HG03159 (cell line): Measurements from ENCODE around the gene IFNA5.
A peak's percentile ranks its signal among the peaks of the same experiment; 100 is the strongest.

ENCODE experiments used
- ATAC-seq: cut with Tn5 transposase; IDR thresholded peaks from one replicate; pipeline ENCODE4 v1.9.1; 2021; ENCODE audit warnings: mild to moderate bottlenecking, moderate library complexity; ENCODE audit not compliant: unreplicated experiment

IFNA5 gene

DNA sequence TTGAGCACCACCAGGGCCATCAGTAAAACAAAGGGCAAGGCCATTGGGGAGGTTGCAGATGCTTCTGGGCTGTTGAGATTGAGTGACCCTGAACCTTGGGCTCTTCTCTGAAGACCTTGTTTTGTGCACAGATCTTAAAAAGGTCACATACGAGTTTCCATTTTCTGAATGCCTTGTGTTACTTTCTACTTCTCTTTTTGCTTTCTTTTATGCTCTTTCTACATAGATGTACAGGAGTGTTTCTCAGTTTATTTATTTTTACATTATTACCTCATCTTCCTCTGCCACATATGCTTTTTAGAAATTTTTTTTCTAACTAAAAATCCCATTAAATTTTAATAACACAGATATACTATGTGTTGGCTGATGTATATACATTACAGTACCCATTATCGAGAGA lies at the start of gene IFNA5:
Gene IFNA5 (minus strand): TSS at position 101 of the 400 bp plus-strand sequence. CDS start 57 bp downstream, at position 44.
- ATAC-seq: no peak

DNA sequence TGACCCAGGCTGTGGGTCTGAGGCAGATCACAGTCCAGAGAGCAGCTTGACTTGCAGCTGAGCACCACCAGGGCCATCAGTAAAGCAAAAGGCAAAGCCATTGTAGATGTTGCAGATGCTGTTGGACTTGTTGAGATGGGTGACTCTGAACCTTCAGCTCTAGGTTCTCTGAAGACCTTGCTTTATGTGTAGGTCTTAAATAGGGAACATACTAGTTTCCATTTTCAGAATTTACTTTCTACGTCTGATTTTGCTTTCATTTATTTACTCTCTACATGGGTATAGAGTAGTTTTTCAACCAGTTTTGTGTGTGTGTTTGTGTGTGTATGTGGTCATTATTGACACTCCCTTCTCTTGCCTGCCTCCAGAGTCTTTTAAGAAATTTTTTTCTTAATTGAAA lies 45.7 kb upstream of the IFNA5 start, which contains the start of gene IFNA6:
Gene IFNA6 (minus strand): TSS at position 101 of the 400 bp plus-strand sequence. CDS start 0 bp downstream, at position 101.
- ATAC-seq: no peak

- ATAC-seq: no peak
These were observed 43.4 kb upstream of the IFNA5 start for GRCh38 chr9:21348430-21348970.

- no peak for ATAC-seq
These were observed 35.6 kb upstream of the IFNA5 start for GRCh38 chr9:21340735-21341134.

GRCh38 chr9:21336457-21336856 lies 31.3 kb upstream of the IFNA5 start:
- ATAC-seq: no peak

- peak; percentile 85 for ATAC-seq
These were observed 29.9 kb upstream of the IFNA5 start, which contains the start of gene KLHL9 for GRCh38 chr9:21334701-21335632. Gene KLHL9 (minus strand): TSS chr9:21335404. CDS start chr9:21334859, 545 bp downstream.

DNA sequence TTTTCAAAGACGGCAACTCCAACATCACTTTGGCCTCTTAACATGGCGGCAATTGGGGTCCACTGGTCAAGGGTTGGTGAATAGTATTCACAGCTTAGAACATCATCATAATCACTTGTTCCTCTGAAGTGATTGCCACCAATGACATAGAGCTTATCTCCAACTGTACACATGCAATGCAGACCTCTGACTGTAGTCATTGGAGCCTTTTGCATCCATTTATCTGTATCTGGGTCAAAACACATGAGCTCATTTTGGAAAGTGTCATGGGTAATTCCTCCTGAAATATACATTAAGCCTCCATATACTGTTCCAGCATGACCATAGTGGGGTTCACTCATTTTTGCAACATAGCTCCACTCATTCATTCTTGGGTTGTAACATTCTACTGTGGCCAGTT lies 28.1 kb upstream of the IFNA5 start:
- ATAC-seq: no peak

DNA sequence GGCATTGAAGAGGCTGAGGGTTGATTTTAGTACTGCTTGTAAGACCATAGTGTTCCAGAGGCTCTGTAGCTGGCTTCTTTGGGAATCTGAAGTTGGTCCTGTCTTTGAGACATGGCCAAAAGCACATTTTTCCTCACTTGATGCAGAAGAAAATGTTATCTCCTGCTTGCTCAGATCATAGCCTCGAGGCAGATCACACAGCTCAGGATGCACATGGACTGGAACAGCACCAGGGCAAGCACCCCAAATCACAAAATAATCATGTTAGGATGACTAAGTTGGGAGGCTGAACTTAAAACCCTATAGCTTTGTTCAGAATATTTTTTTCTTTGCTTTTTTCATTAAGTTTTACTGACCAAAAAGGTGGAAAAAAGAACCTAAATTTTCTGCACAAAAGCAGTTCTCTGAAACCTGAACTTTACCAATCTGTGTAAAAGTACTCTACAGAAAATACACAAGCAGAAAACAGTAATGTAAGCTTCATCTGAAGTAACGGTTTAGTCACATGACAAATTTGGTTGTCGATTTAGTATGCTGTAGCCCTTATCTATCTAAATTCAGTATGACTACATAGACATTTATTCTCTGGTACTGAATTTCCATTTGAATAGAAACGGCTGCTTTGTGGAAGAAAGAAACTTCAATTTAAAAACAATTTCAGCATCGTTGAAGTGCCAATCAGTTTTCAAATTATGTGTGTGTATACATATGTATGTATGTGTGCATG lies 26.7 kb upstream of the IFNA5 start:
- no peak for ATAC-seq

DNA sequence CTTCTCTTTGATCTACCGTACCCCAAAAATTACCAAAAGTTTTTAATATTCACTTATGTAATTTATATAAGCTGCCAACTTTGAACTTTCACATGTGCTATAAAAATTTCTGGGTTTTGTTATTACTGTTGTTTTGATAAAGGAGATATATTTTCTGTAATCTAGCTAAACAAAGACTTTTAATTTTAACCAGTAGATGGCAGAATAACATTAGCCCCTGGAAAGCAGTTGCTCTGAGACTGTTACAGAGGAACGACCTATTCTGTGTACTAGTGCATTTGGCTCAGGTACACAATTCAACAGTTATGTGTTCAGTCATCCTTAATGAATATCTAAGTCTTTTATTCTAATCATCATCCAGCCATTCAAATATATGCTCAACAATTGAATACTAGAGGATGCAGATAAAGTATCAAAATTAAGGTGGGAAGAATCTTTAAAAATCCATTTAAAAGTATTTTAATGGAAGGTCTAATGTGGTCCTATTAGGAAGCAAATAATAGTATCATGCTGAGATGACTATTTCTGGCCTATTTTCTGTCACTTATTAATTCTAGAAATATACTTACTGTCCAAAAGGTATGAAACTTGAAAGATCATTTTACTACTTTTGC lies 21.5 kb upstream of the IFNA5 start:
- ATAC-seq: peak; percentile 79

- no peak for ATAC-seq
These were observed 18.9 kb upstream of the IFNA5 start for GRCh38 chr9:21324047-21324446.

- no peak for ATAC-seq
These were observed 17.9 kb upstream of the IFNA5 start for GRCh38 chr9:21322911-21323461.

DNA sequence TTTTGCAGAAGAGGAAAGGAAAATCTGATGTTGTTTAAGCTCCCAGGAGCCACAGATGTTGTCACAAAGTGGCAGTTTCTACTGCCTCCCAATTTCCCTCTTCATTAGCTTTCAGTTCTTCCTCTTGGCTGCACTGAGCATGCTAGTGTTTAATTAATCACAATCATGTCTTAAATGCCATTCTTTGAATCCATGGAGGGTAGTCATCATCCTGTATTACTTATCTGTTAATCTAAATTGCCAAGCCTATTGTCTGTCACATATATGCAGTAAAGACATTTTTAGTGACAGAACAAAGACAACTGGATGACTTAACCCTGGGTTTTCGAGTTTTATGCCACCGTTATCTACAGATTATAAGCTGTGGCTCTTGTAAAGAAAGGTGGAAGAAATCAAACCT lies 15.4 kb upstream of the IFNA5 start:
- no peak for ATAC-seq

- peak; percentile 70 for ATAC-seq
These were observed 13.1 kb upstream of the IFNA5 start for GRCh38 chr9:21317956-21318923.

GRCh38 chr9:21316860-21317259 lies 11.7 kb upstream of the IFNA5 start:
- no peak for ATAC-seq

GRCh38 chr9:21316032-21316842 lies 11.1 kb upstream of the IFNA5 start:
- ATAC-seq: no peak

DNA sequence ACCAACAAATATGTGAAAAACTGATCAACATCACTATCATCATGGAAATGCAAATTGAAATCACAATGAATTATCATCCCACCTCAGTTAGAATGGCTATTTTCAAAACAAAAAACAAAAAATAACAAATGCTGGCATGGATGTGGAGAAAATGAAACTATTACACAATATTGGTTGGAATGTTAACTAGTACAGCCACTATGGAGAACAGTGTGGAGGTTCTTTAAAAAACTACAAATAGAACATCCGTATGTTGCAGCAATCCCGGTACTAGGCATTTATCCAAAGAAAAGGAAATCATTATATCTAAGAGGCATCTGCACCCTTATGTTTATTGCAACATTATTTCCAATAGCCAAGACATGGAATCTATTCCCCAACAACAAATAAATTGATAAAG lies 9.0 kb upstream of the IFNA5 start:
- ATAC-seq: no peak

- no peak for ATAC-seq
These were observed 6.8 kb upstream of the IFNA5 start for GRCh38 chr9:21311889-21312288.

- no peak for ATAC-seq
These were observed 9.1 kb downstream of the IFNA5 start for GRCh38 chr9:21295992-21296391.
